GM12878 (cell line): ENCODE data around the gene JMY.

Source experiments
- CTCF ChIP-seq, 3 experiments: IDR thresholded peaks in 2 of 3; conservative IDR thresholded peaks in 1 of 3; 2 replicates each; pipeline ENCODE4 v1.5.1; 2011; ENCODE audit warnings: low read depth in 3 of 3, low read length in 3 of 3, mild to moderate bottlenecking in 3 of 3, control low read depth in 2 of 3, moderate library complexity in 2 of 3, inconsistent platforms in 1 of 3, mixed read lengths in 1 of 3; ENCODE audit not compliant: control insufficient read depth in 2 of 3, insufficient read depth in 1 of 3; ENCODE audit errors: extremely low read depth in 1 of 3
- EGR1 ChIP-seq, 2 experiments: IDR thresholded peaks; 1 replicate in 1 of 2; 2 replicates in 1 of 2; pipeline ENCODE4 v1.6.1; 2011 to 2012; ENCODE audit warnings: low read depth in 2 of 2, low read length in 2 of 2, borderline replicate concordance in 1 of 2, mild to moderate bottlenecking in 1 of 2, moderate library complexity in 1 of 2
- EP300 ChIP-seq, 2 experiments: fragments of 150-350 bp in 1 of 2; IDR thresholded peaks; 2 replicates each; pipeline ENCODE4 v1.6.1; 2011 to 2012; ENCODE audit warnings: low read depth in 2 of 2, low read length in 2 of 2, borderline replicate concordance in 1 of 2, improper control_type of control experiment in 1 of 2, inconsistent platforms in 1 of 2; ENCODE audit not compliant: control insufficient read depth in 1 of 2
- NBN ChIP-seq: fragments of 450-650 bp; IDR thresholded peaks from 2 replicates; pipeline ENCODE4 v1.6.1; 2016
- POLR2A ChIP-seq: IDR thresholded peaks from 2 replicates; pipeline ENCODE4 v1.6.1; 2011; ENCODE audit warnings: low read depth, mild to moderate bottlenecking, low read length
- REST ChIP-seq: IDR thresholded peaks from 2 replicates; pipeline ENCODE4 v1.6.1; 2012; ENCODE audit warnings: mild to moderate bottlenecking, low read depth, low read length
- RFX5 ChIP-seq: IDR thresholded peaks from 2 replicates; pipeline ENCODE4 v1.6.1; 2011; ENCODE audit warnings: low read depth, low read length, improper control_type of control experiment
- SIN3A ChIP-seq: IDR thresholded peaks from 2 replicates; pipeline ENCODE4 v1.6.1; 2012; ENCODE audit warnings: low read depth, low read length, improper control_type of control experiment
- SP1 ChIP-seq: IDR thresholded peaks from one replicate; pipeline ENCODE4 v1.6.1; 2011; ENCODE audit warnings: low read depth, low read length
- ZBED1 ChIP-seq: IDR thresholded peaks from 2 replicates; pipeline ENCODE4 v1.6.1; 2016; ENCODE audit warnings: borderline replicate concordance

- TF ChIP-seq EP300 (IDR thresholded peaks at IDR 0.05; ENCODE audit: borderline replicate concordance in 1 of 2, control insufficient read depth in 1 of 2, low read depth in 2 of 2, low read length in 2 of 2) (no peak), CTCF (IDR thresholded peaks at IDR 0.05 in 2 of 3, conservative IDR thresholded peaks at IDR 0.05 in 1 of 3; ENCODE audit: control insufficient read depth in 2 of 3, extremely low read depth in 1 of 3, insufficient read depth in 1 of 3, low read depth in 3 of 3, low read length in 3 of 3) (no peak), POLR2A (no peak), SP1 (no peak), REST (no peak), ZBED1 (no peak), RFX5 (no peak), EGR1 (IDR thresholded peaks at IDR 0.05; ENCODE audit: borderline replicate concordance in 1 of 2, low read depth in 2 of 2, low read length in 2 of 2) (no peak), NBN (no peak), SIN3A (no peak)
These were observed 22.9 kb downstream of the JMY start for GRCh38 chr5:79258801-79259200.
